HepG2 (cell line): ENCODE measurements around the gene FAM25A. TPM values are rescaled to one million over a fixed set of nuclear protein-coding genes. Genes with fewer than 3 reads are reported as not detected.

Source experiments
- ATAC-seq: fragments of 200-7000 bp; cut with Tn5 transposase; 3 replicates; pipeline ENCODE4 v1.9.1; 2020; ENCODE audit warnings: mild to moderate bottlenecking, moderate library complexity
- BruUV-seq: library from RNA; stranded (reverse); fragments of 400-500 nt; replicated peaks from 2 replicates; lab custom pipeline; 2021; lab: Mats Ljungman, UMichigan
- CTCF ChIA-PET: fragments of 300-600 bp; formaldehyde crosslinking; extraction: SDS; loops from one replicate; lab custom pipeline; 2021; ENCODE audit warnings: low total read pairs, inconsistent platforms, low intra/inter-chr PET ratio; lab: Yijun Ruan, JAX
- POLR2A ChIA-PET: fragments of 350-600 bp; sonication (Branson Sonifier 250); formaldehyde crosslinking; loops from one replicate; lab custom pipeline; 2020; ENCODE audit warnings: antibody characterized with exemption, inconsistent platforms; lab: Yijun Ruan, JAX
- DNase-seq: peaks from one replicate; pipeline ENCODE4 v3.0.0-alpha.2; 2015; ENCODE audit warnings: low spot score
- FAIRE-seq: peaks from 3 replicates; lab custom pipeline; 2011; peaks lifted over from hg19 to GRCh38; lab: Jason Lieb, UNC
- H2AFZ ChIP-seq: one replicate; pipeline ENCODE4 v1.6.1; 2011; ENCODE audit warnings: low read length, inconsistent platforms
- H3K27ac ChIP-seq: fragments of 300-600 bp; 3 replicates; pipeline ENCODE4 v1.8.0; 2011; ENCODE audit warnings: mixed run types, mild to moderate bottlenecking, mixed read lengths, low read length, inconsistent platforms; ENCODE audit not compliant: insufficient read depth; ENCODE audit errors: extremely low read length
- H3K27me3 ChIP-seq, 2 experiments: fragments of 200-600 bp in 1 of 2; 2 replicates in 1 of 2; 3 replicates in 1 of 2; pipeline versions ENCODE4 v1.6.0 to v1.8.0; 2011; ENCODE audit warnings: low read length in 2 of 2, mild to moderate bottlenecking in 2 of 2, moderate library complexity in 2 of 2, inconsistent platforms in 1 of 2; ENCODE audit not compliant: insufficient read depth in 2 of 2, control insufficient read depth in 1 of 2
- H3K36me3 ChIP-seq, 2 experiments: fragments of 200-600 bp in 1 of 2; replicated peaks in 1 of 2; 2 replicates in 1 of 2; 3 replicates in 1 of 2; pipeline versions ENCODE4 v1.5.1 to v1.8.0; 2011; ENCODE audit warnings: low read length in 2 of 2, inconsistent platforms in 1 of 2; ENCODE audit not compliant: insufficient read depth in 2 of 2, control insufficient read depth in 1 of 2
- H3K4me1 ChIP-seq: 2 replicates; pipeline ENCODE4 v1.5.1; 2012; ENCODE audit warnings: low read length, inconsistent platforms; ENCODE audit not compliant: insufficient read depth
- H3K4me2 ChIP-seq: 2 replicates; pipeline ENCODE4 v1.6.0; 2011; ENCODE audit warnings: low read depth, low read length, inconsistent platforms
- H3K4me3 ChIP-seq, 3 experiments: fragments of 200-600 bp in 1 of 3; sonication (generic), shearing (Covaris generic) in 1 of 3; replicated peaks in 1 of 3; 2 replicates each; pipeline ENCODE4 v1.5.1; 2011 to 2016; ENCODE audit warnings: low read length in 3 of 3, inconsistent platforms in 2 of 3, low read depth in 2 of 3, mild to moderate bottlenecking in 2 of 3, control low read depth in 1 of 3, mixed read lengths in 1 of 3; ENCODE audit not compliant: insufficient read depth in 1 of 3
- H3K79me2 ChIP-seq: one replicate; pipeline ENCODE4 v1.6.1; 2011; ENCODE audit warnings: low read length, inconsistent platforms; ENCODE audit not compliant: insufficient read depth
- H3K9ac ChIP-seq: 2 replicates; pipeline ENCODE4 v1.6.0; 2011; ENCODE audit warnings: mild to moderate bottlenecking, low read depth, low read length, inconsistent platforms; ENCODE audit not compliant: insufficient read depth
- H3K9me3 ChIP-seq: 2 replicates; pipeline ENCODE4 v1.5.1; 2012; ENCODE audit warnings: mild to moderate bottlenecking, low read length
- H4K20me1 ChIP-seq: 2 replicates; pipeline ENCODE4 v1.6.0; 2011; ENCODE audit warnings: inconsistent platforms, mild to moderate bottlenecking, low read length, moderate library complexity; ENCODE audit not compliant: insufficient read depth
- ARID2 ChIP-seq: sonication (generic); formaldehyde crosslinking; IDR thresholded peaks from 2 replicates; pipeline ENCODE4 v1.8.1; 2022; ENCODE audit warnings: mild to moderate bottlenecking, missing genetic modification reagents, borderline replicate concordance
- FOXO4 ChIP-seq: sonication (generic); formaldehyde crosslinking; conservative IDR thresholded peaks from 2 replicates; pipeline ENCODE4 v1.8.1; 2023; ENCODE audit warnings: missing genetic modification reagents
- KLF15 ChIP-seq: sonication (generic); formaldehyde crosslinking; IDR thresholded peaks from 2 replicates; pipeline ENCODE4 v1.8.1; 2023; ENCODE audit warnings: borderline replicate concordance, mild to moderate bottlenecking, inconsistent platforms, missing genetic modification reagents, mixed read lengths
- KLF16 ChIP-seq, 2 experiments: sonication (generic) in 1 of 2; formaldehyde crosslinking in 1 of 2; IDR thresholded peaks; 2 replicates each; pipeline versions ENCODE4 v1.6.1 to v1.8.0; 2016 to 2023; ENCODE audit warnings: missing genetic modification reagents in 2 of 2, missing compliant biosample characterization in 1 of 2
- MED13 ChIP-seq: sonication (generic); formaldehyde crosslinking; IDR thresholded peaks from 2 replicates; pipeline ENCODE4 v1.5.0; 2020; ENCODE audit warnings: missing genetic modification reagents
- NPAS2 ChIP-seq: sonication (generic); formaldehyde crosslinking; IDR thresholded peaks from 2 replicates; pipeline ENCODE4 v1.8.0; 2022; ENCODE audit warnings: mild to moderate bottlenecking, missing genetic modification reagents, borderline replicate concordance
- NR1H2 ChIP-seq: sonication (generic); formaldehyde crosslinking; IDR thresholded peaks from 2 replicates; pipeline ENCODE4 v1.8.1; 2022; ENCODE audit warnings: low read depth, missing genetic modification reagents, borderline replicate concordance
- RFXANK ChIP-seq: IDR thresholded peaks from 2 replicates; pipeline ENCODE4 v1.6.1; 2016
- ZC3H4 ChIP-seq: sonication (generic); formaldehyde crosslinking; IDR thresholded peaks from 2 replicates; pipeline ENCODE4 v1.4.0; 2020; ENCODE audit warnings: missing genetic modification reagents, borderline replicate concordance
- ZNF292 ChIP-seq: sonication (generic); formaldehyde crosslinking; IDR thresholded peaks from 2 replicates; pipeline ENCODE4 v1.8.1; 2022; ENCODE audit warnings: mild to moderate bottlenecking, low read depth, missing genetic modification reagents, borderline replicate concordance
- ZNF563 ChIP-seq: sonication (generic); formaldehyde crosslinking; IDR thresholded peaks from 2 replicates; pipeline ENCODE4 v1.8.0; 2022; ENCODE audit warnings: mild to moderate bottlenecking, moderate library complexity, missing genetic modification reagents
- WGBS: methylation state at CpG from one replicate; pipeline ENCODE4 v1.1.6; 2017; ENCODE audit warnings: low lambda C conversion rate; 5-methylcytosine and 5-hydroxymethylcytosine counted together
- in situ Hi-C: cut with HindIII; loops from 2 replicates; pipeline ENCODE4 v1.10.0; 2017; ENCODE audit warnings: low pct_unique_long_range_greater_than_20kb; ENCODE audit not compliant: extremely low pct_ligation_motif_present
- intact Hi-C: fragments of 100-400 bp; cut with micrococcal nuclease; formaldehyde crosslinking; loops from one replicate; pipeline ENCODE4 v1.10.0; 2022; ENCODE audit not compliant: unreplicated experiment
- polyA plus RNA-seq, 8 experiments: library from polyadenylated mRNA; depleted of rRNA in 3 of 8; stranded (reverse) in 7 of 8; unstranded in 1 of 8; fragments of >200 nt; fragmentation: Illumina TruSeq in 4 of 8; extraction: Trizol in 4 of 8; gene quantifications; 2 replicates each; pipeline versions ENCODE4 v1.2.1 to v1.2.3, GENCODE V29; 2011 to 2016; ENCODE audit warnings: low read depth in 4 of 8, missing spikeins in 1 of 8, mixed read lengths in 1 of 8; ENCODE audit not compliant: insufficient read depth in 1 of 8
- total RNA-seq, 5 experiments: library from RNA; depleted of rRNA; stranded (reverse); fragments of >200 nt; fragmentation: Illumina TruSeq; extraction: Trizol; gene quantifications; 2 replicates each; pipeline ENCODE4 v1.2.3, GENCODE V29; 2016; ENCODE audit warnings: low read depth in 1 of 5
- TF ChIP-seq, protein P1 (sequence below): sonication (generic); formaldehyde crosslinking; IDR thresholded peaks from 2 replicates; pipeline ENCODE4 v1.9.0; 2021; ENCODE audit warnings: mild to moderate bottlenecking, missing genetic modification reagents

FAM25A gene
- total and polyA plus RNA-seq, 2 of the 13 experiments (the other 11 are each of a cell fraction or from before 2014, with no cell fraction given), result not detected

DNA sequence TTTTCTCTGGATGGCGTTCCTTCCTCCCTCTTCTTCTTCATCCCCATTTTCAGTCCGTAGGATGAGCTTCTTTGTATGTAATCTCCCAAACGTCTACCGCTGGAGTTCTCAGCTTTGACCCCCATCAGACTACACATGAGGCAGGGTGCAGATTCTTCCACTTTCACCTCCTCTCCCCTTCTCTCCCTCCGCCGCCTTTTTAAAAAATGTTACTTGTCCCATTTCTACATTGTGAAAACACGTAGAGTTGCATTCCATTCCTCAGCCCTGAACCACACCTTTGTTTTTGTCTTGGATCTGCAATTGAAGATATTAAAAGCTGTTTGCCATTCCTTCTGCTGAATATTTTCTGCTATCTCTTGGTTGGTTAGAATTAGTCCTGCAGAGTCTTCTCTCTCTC, 45.6 kb upstream of the FAM25A start:
- H3K9me3 ChIP-seq, result no peaks in the 10 kb centered on the region
- FAIRE-seq, result no peak
- in situ Hi-C loops, result no loop called here
- intact Hi-C loops, result no loop called here
- H2AFZ ChIP-seq, result no peak overlapping the region
- TF ChIP-seq MED13 (no peak), KLF16 (CRISPR knock-in tag; IDR thresholded peaks at IDR 0.05) (no peak), NR1H2 (CRISPR knock-in tag) (no peak), NPAS2 (CRISPR knock-in tag) (no peak), ZNF292 (no peak), ARID2 (CRISPR knock-in tag) (no peak), ZNF563 (CRISPR knock-in tag) (no peak), FOXO4 (no peak), ZC3H4 (no peak), RFXANK (CRISPR knock-in tag) (no peak), KLF15 (CRISPR knock-in tag) (no peak)
- TF ChIP-seq, protein P1, sequence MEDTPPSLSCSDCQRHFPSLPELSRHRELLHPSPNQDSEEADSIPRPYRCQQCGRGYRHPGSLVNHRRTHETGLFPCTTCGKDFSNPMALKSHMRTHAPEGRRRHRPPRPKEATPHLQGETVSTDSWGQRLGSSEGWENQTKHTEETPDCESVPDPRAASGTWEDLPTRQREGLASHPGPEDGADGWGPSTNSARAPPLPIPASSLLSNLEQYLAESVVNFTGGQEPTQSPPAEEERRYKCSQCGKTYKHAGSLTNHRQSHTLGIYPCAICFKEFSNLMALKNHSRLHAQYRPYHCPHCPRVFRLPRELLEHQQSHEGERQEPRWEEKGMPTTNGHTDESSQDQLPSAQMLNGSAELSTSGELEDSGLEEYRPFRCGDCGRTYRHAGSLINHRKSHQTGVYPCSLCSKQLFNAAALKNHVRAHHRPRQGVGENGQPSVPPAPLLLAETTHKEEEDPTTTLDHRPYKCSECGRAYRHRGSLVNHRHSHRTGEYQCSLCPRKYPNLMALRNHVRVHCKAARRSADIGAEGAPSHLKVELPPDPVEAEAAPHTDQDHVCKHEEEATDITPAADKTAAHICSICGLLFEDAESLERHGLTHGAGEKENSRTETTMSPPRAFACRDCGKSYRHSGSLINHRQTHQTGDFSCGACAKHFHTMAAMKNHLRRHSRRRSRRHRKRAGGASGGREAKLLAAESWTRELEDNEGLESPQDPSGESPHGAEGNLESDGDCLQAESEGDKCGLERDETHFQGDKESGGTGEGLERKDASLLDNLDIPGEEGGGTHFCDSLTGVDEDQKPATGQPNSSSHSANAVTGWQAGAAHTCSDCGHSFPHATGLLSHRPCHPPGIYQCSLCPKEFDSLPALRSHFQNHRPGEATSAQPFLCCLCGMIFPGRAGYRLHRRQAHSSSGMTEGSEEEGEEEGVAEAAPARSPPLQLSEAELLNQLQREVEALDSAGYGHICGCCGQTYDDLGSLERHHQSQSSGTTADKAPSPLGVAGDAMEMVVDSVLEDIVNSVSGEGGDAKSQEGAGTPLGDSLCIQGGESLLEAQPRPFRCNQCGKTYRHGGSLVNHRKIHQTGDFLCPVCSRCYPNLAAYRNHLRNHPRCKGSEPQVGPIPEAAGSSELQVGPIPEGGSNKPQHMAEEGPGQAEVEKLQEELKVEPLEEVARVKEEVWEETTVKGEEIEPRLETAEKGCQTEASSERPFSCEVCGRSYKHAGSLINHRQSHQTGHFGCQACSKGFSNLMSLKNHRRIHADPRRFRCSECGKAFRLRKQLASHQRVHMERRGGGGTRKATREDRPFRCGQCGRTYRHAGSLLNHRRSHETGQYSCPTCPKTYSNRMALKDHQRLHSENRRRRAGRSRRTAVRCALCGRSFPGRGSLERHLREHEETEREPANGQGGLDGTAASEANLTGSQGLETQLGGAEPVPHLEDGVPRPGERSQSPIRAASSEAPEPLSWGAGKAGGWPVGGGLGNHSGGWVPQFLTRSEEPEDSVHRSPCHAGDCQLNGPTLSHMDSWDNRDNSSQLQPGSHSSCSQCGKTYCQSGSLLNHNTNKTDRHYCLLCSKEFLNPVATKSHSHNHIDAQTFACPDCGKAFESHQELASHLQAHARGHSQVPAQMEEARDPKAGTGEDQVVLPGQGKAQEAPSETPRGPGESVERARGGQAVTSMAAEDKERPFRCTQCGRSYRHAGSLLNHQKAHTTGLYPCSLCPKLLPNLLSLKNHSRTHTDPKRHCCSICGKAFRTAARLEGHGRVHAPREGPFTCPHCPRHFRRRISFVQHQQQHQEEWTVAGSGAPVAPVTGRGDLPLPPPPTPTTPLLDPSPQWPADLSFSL (CRISPR knock-in tag), result no peak
- POLR2A ChIA-PET, result no interaction called here
- H4K20me1 ChIP-seq, result no peaks in the 10 kb centered on the region
- H3K27ac ChIP-seq, result no peak overlapping the region
- CTCF ChIA-PET, result no interaction called here
- no peak overlapping the region for H3K4me2 ChIP-seq
- 62% methylated on average over 7 of the region's 7 CpGs for WGBS
- H3K4me3 ChIP-seq, result no peak overlapping the region
- no peaks in the 10 kb centered on the region; the same call in 1 of the 2 replicates for H3K4me1 ChIP-seq
- no peak for DNase-seq
- no peaks in the 10 kb centered on the region for H3K36me3 ChIP-seq
- peaks cover 4 to 31% of the 10 kb centered on the region in 2 experiments; a peak in 3 of 5 replicates for H3K27me3 ChIP-seq
- ATAC-seq, result no peak
- no peak overlapping the region for H3K9ac ChIP-seq
- no peaks in the 10 kb centered on the region for H3K79me2 ChIP-seq
- BruUV-seq, result no TSS peak
